BE2C (cell line): ENCODE data around the gene SFMBT2.

Experiments
- DNase-seq: peaks from one replicate; pipeline ENCODE4 v3.0.0-alpha.2; 2020
- H3K27me3 ChIP-seq: fragments of 250-450 bp; sonication (Bioruptor Pico); 2 replicates; pipeline ENCODE4 v1.5.1; 2020; ENCODE audit warnings: mild to moderate bottlenecking
- H3K36me3 ChIP-seq: fragments of 250-450 bp; sonication (Bioruptor Pico); 2 replicates; pipeline ENCODE4 v1.5.1; 2020; ENCODE audit warnings: mild to moderate bottlenecking
- H3K4me1 ChIP-seq: fragments of 250-450 bp; sonication (Bioruptor Pico); 2 replicates; pipeline ENCODE4 v1.5.1; 2020
- H3K4me3 ChIP-seq: 2 replicates; pipeline ENCODE4 v1.5.1; 2011; ENCODE audit warnings: low read depth, low read length
- H3K9me3 ChIP-seq: fragments of 250-450 bp; sonication (Bioruptor Pico); 2 replicates; pipeline ENCODE4 v1.5.1; 2020
- TF ChIP-seq, protein P1 (sequence below): IDR thresholded peaks from 2 replicates; pipeline ENCODE4 v1.5.1; 2012; ENCODE audit warnings: mild to moderate bottlenecking, low read depth, low read length

Gene SFMBT2

DNA sequence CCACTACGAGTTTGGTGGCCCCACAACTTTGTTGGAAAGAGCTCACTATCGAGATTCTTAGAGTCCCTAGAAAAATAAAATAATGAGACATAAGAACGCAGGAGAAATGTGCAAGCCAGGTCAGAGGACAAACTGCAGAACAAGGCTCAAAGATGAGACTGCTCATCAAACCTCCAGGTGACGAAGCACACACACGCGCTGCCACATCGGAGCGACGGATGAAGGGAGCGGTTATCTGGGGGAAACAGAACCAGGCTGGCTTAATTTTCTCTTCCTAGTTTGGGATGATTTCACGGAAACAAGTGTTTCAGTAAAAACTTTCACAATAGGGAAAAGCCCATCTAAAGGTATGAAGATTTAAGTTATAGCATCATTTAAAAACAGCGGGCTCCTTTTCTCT is 231.3 kb downstream of the SFMBT2 start:
- Histone ChIP-seq H3K4me1 (no peaks in the 10 kb centered on the region), H3K9me3 (no peaks in the 10 kb centered on the region), H3K36me3 (no peaks in the 10 kb centered on the region), H3K4me3 (no peak overlapping the region), H3K27me3 (no peaks in the 10 kb centered on the region)
- no peak for DNase-seq
- TF ChIP-seq, protein P1, sequence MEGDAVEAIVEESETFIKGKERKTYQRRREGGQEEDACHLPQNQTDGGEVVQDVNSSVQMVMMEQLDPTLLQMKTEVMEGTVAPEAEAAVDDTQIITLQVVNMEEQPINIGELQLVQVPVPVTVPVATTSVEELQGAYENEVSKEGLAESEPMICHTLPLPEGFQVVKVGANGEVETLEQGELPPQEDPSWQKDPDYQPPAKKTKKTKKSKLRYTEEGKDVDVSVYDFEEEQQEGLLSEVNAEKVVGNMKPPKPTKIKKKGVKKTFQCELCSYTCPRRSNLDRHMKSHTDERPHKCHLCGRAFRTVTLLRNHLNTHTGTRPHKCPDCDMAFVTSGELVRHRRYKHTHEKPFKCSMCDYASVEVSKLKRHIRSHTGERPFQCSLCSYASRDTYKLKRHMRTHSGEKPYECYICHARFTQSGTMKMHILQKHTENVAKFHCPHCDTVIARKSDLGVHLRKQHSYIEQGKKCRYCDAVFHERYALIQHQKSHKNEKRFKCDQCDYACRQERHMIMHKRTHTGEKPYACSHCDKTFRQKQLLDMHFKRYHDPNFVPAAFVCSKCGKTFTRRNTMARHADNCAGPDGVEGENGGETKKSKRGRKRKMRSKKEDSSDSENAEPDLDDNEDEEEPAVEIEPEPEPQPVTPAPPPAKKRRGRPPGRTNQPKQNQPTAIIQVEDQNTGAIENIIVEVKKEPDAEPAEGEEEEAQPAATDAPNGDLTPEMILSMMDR, result no peak

DNA sequence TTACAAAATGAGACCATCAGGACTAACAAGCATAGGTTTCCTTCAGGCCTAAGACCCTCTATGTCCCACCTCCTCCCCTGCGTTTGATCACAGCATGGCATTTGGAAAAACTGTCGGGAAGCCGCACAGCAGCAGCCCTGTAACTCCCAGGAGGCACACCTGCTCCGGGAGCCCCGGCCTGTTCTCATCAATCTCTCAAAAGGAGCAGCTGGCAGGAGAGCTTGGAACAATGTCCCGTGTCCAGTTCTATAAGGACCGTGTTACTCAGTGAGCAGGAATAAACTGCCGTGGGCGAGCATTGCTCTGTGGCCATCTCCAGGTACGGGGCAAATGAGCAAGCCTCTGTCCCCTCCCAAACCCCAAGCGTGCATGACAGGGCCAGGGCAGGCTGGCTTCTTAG is 236.9 kb downstream of the SFMBT2 start:
- H3K9me3 ChIP-seq, result no peaks in the 10 kb centered on the region
- TF ChIP-seq, protein P1, result no peak
- H3K4me1 ChIP-seq, result no peaks in the 10 kb centered on the region
- peaks cover 18% of the 10 kb centered on the region for H3K36me3 ChIP-seq
- DNase-seq, result no peak
- H3K4me3 ChIP-seq, result no peak overlapping the region
- no peaks in the 10 kb centered on the region for H3K27me3 ChIP-seq

DNA sequence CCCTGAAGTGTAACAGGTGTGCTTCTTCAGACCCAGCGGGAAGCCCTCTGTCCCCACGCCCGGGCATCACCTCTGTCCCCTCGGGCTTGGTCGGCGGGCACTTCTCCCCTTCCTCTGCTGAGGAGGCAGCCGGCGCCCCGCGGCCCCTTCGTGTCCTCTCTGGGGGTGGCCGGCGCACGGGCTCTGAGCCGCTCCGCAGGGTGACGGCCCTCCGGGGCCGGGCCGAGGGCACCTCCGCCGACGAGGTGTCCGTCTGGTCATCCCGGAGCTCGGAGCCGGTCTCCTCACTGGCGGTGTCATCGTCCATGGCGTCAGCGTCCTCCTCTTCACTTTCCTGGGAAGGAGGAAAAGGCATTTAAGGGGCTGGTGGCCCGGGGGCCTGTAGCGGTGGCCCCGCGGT is 239.0 kb downstream of the SFMBT2 start:
- Histone ChIP-seq H3K27me3 (no peaks in the 10 kb centered on the region), H3K4me3 (no peak overlapping the region), H3K9me3 (no peaks in the 10 kb centered on the region), H3K36me3 (peaks cover 18% of the 10 kb centered on the region), H3K4me1 (no peaks in the 10 kb centered on the region)
- TF ChIP-seq, protein P1, result no peak
- no peak for DNase-seq

DNA sequence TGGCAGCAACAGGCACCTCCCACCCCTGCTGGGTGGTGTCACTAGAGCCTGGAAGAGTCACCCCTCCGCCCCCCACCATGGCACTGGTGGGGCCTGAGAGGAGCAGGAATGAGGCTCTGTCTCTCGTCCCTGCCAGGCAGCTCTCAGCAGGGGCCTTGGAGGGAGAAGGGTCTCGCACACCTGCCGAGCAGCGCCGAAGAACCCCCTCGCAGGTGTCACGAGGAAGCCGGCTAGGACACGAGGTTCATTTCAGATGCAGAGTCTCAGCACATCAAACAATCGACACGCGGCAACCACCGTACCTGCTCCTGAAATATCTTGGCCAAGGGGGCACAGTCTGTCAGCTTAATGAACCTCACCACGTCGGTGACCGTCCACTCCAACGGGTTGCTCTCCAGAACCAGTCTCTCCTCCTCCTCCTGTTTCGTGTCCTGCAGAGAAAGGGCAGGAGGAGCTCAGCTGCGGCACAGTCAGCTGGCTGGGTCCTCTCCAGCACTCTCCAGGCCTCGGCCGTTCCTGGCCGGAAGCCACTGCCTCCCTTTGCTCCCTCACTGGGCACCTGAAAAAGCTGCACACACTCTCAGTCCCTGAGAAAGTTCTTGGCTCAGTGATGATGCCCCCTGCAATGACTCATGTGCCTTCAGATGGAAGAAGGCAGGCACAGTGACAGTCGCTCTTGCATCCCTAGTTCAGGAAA is 240.1 kb downstream of the SFMBT2 start:
- Histone ChIP-seq H3K36me3 (peaks cover 18% of the 10 kb centered on the region), H3K27me3 (no peaks in the 10 kb centered on the region), H3K4me3 (no peak overlapping the region), H3K9me3 (no peaks in the 10 kb centered on the region), H3K4me1 (no peaks in the 10 kb centered on the region)
- TF ChIP-seq, protein P1, result no peak
- DNase-seq, result no peak

DNA sequence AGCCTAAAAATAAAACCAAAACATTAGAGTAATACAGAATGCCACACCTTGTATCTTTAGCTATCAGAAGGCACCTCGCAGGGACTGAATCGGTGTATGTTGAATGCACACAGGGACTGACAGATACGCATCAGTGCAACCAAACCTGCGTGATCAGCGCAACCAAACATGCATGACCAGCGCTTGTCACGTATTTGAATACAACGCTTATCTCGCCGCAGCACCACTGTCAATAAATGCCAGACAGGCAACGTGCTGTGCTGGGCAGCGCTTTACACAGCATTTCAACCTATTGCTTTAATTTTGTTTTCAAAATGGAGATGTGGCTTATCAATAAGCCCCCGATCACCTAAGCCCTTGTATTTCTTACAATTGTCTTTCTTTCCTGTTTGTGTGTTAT is 242.4 kb downstream of the SFMBT2 start:
- H3K36me3 ChIP-seq, result peaks cover 17% of the 10 kb centered on the region
- H3K27me3 ChIP-seq, result no peaks in the 10 kb centered on the region
- no peak overlapping the region for H3K4me3 ChIP-seq
- no peaks in the 10 kb centered on the region for H3K4me1 ChIP-seq
- no peaks in the 10 kb centered on the region for H3K9me3 ChIP-seq
- DNase-seq, result no peak
- TF ChIP-seq, protein P1, result no peak

DNA sequence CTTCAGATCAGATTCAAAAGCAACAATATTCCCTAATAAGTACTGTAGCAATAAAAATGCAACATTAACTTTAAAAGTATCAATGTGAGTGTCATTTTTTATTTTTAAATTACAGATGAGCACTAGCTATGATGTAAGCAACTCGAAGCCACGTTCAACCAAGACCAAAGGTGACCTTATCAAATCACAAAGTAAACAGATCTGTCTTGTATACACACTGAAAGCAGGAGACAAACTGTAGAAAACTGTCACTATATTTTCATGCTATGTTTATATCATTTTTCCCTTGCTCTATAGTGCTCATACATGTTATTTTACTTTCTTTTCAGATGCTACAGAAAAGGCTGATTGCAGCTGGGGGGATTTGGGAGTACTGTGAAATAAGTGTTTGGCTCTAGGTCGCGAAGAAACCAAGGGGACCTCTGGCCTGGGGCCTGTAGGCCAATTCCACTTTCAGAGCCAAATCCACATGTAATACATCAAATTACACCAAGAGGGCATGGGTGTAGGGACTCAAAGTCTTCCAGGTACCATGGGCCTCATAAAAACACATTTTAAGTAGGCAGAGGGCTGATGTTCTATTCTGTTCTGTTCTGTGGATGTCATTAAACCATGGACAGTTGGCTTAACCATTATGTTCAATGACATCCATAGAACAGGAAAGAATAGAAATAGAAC is 245.2 kb downstream of the SFMBT2 start:
- Histone ChIP-seq H3K27me3 (no peaks in the 10 kb centered on the region), H3K36me3 (peaks cover 24% of the 10 kb centered on the region), H3K4me3 (no peak overlapping the region), H3K9me3 (no peaks in the 10 kb centered on the region), H3K4me1 (no peaks in the 10 kb centered on the region)
- TF ChIP-seq, protein P1, result no peak
- DNase-seq, result no peak
